ENCODE results near the gene CRTC3.

The CRTC3 gene

GRCh38 chr15:90565866-90566265, 36.1 kb downstream of the CRTC3 start:
- peaks cover 4% of the 10 kb centered on the region for H3K36me3 Mint-ChIP-seq
- DNase-seq (ENCODE audit: low spot score in 2 of 2) (no peak), ATAC-seq (peak; percentile 21)
- peak overlapping the region; percentile 10 for H3K4me3 Mint-ChIP-seq
- H3K27ac Mint-ChIP-seq = peak overlapping the region; percentile 65
- H3K9me3 Mint-ChIP-seq = no peaks in the 10 kb centered on the region
- H3K4me1 Mint-ChIP-seq = peaks cover 68% of the 10 kb centered on the region

GRCh38 chr15:90570643-90571042, 40.9 kb downstream of the CRTC3 start:
- no peaks in the 10 kb centered on the region for H3K9me3 Mint-ChIP-seq
- H3K4me3 Mint-ChIP-seq = no peak overlapping the region
- ATAC-seq (no peak), DNase-seq (ENCODE audit: low spot score in 2 of 2) (no peak)
- H3K27ac Mint-ChIP-seq = no peak overlapping the region
- H3K36me3 Mint-ChIP-seq = no peaks in the 10 kb centered on the region
- peaks cover 52% of the 10 kb centered on the region for H3K4me1 Mint-ChIP-seq

- peaks cover 53% of the 10 kb centered on the region for H3K4me1 Mint-ChIP-seq
- DNase-seq (ENCODE audit: low spot score in 2 of 2) (no peak), ATAC-seq (no peak)
- no peaks in the 10 kb centered on the region for H3K36me3 Mint-ChIP-seq
- H3K4me3 Mint-ChIP-seq = no peak overlapping the region
- H3K9me3 Mint-ChIP-seq = no peaks in the 10 kb centered on the region
- no peak overlapping the region for H3K27ac Mint-ChIP-seq
These were observed 41.4 kb downstream of the CRTC3 start for GRCh38 chr15:90571063-90571541.

GRCh38 chr15:90572893-90573292, 43.2 kb downstream of the CRTC3 start:
- Mint-ChIP-seq H3K9me3 (no peaks in the 10 kb centered on the region), H3K36me3 (peaks cover 6% of the 10 kb centered on the region), H3K27ac (no peak overlapping the region), H3K4me1 (peaks cover 68% of the 10 kb centered on the region), H3K4me3 (peak overlapping the region; percentile 6)
- no peak for DNase-seq (ENCODE audit: low spot score in 2 of 2)
- peak; percentile 76 for ATAC-seq

- H3K27ac Mint-ChIP-seq = peak overlapping the region; percentile 5
- no peaks in the 10 kb centered on the region for H3K9me3 Mint-ChIP-seq
- no peak overlapping the region for H3K4me3 Mint-ChIP-seq
- H3K4me1 Mint-ChIP-seq = peaks cover 47% of the 10 kb centered on the region
- no peak for DNase-seq (ENCODE audit: low spot score in 2 of 2)
- H3K36me3 Mint-ChIP-seq = peaks cover 6% of the 10 kb centered on the region
- ATAC-seq = no peak
These were observed 47.1 kb downstream of the CRTC3 start for GRCh38 chr15:90576711-90577389.

- no peak for DNase-seq (ENCODE audit: low spot score in 2 of 2)
- Mint-ChIP-seq H3K4me3 (no peak overlapping the region), H3K9me3 (no peaks in the 10 kb centered on the region), H3K36me3 (peaks cover 6% of the 10 kb centered on the region), H3K4me1 (peaks cover 43% of the 10 kb centered on the region), H3K27ac (no peak overlapping the region)
- ATAC-seq = no peak
These were observed 49.5 kb downstream of the CRTC3 start for GRCh38 chr15:90579213-90579612.

- Mint-ChIP-seq H3K36me3 (peaks cover 6% of the 10 kb centered on the region), H3K4me1 (peaks cover 45% of the 10 kb centered on the region), H3K9me3 (no peaks in the 10 kb centered on the region), H3K4me3 (no peak overlapping the region), H3K27ac (no peak overlapping the region)
- ATAC-seq (no peak), DNase-seq (ENCODE audit: low spot score in 2 of 2) (no peak)
These were observed 50.4 kb downstream of the CRTC3 start for GRCh38 chr15:90580099-90580498.

- H3K9me3 Mint-ChIP-seq = no peaks in the 10 kb centered on the region
- H3K36me3 Mint-ChIP-seq = peaks cover 6% of the 10 kb centered on the region
- ATAC-seq (no peak), DNase-seq (ENCODE audit: low spot score in 2 of 2) (no peak)
- H3K4me3 Mint-ChIP-seq = no peak overlapping the region
- H3K4me1 Mint-ChIP-seq = peaks cover 44% of the 10 kb centered on the region
- no peak overlapping the region for H3K27ac Mint-ChIP-seq
These were observed 50.8 kb downstream of the CRTC3 start for GRCh38 chr15:90580541-90580940.

GRCh38 chr15:90580946-90581345, 51.2 kb downstream of the CRTC3 start:
- Mint-ChIP-seq H3K4me1 (peaks cover 40% of the 10 kb centered on the region), H3K27ac (peak overlapping the region; percentile 32), H3K4me3 (no peak overlapping the region), H3K9me3 (no peaks in the 10 kb centered on the region), H3K36me3 (peaks cover 6% of the 10 kb centered on the region)
- no peak for ATAC-seq
- DNase-seq (ENCODE audit: low spot score in 2 of 2) = no peak

- DNase-seq (ENCODE audit: low spot score in 2 of 2) = no peak
- Mint-ChIP-seq H3K36me3 (peaks cover 6% of the 10 kb centered on the region), H3K4me3 (no peak overlapping the region), H3K4me1 (peaks cover 31% of the 10 kb centered on the region), H3K27ac (peak overlapping the region; percentile 32), H3K9me3 (no peaks in the 10 kb centered on the region)
- no peak for ATAC-seq
These were observed 52.1 kb downstream of the CRTC3 start for GRCh38 chr15:90581771-90582352.

- H3K9me3 Mint-ChIP-seq = no peaks in the 10 kb centered on the region
- no peak for ATAC-seq
- DNase-seq (ENCODE audit: low spot score in 2 of 2) = no peak
- H3K4me3 Mint-ChIP-seq = no peak overlapping the region
- H3K4me1 Mint-ChIP-seq = peaks cover 24% of the 10 kb centered on the region
- peaks cover 2% of the 10 kb centered on the region for H3K36me3 Mint-ChIP-seq
- H3K27ac Mint-ChIP-seq = peak overlapping the region; percentile 57
These were observed 52.8 kb downstream of the CRTC3 start for GRCh38 chr15:90582553-90582952.

GRCh38 chr15:90583471-90584252, 53.9 kb downstream of the CRTC3 start:
- Mint-ChIP-seq H3K4me3 (no peak overlapping the region), H3K4me1 (peaks cover 28% of the 10 kb centered on the region)

GRCh38 chr15:90584841-90585240, 55.1 kb downstream of the CRTC3 start:
- DNase-seq (ENCODE audit: low spot score in 2 of 2) (no peak), ATAC-seq (no peak)
- no peaks in the 10 kb centered on the region for H3K9me3 Mint-ChIP-seq
- H3K36me3 Mint-ChIP-seq = no peaks in the 10 kb centered on the region
- no peak overlapping the region for H3K4me3 Mint-ChIP-seq
- H3K4me1 Mint-ChIP-seq = peaks cover 30% of the 10 kb centered on the region
- H3K27ac Mint-ChIP-seq = no peak overlapping the region

More at GRCh38 chr15:90583471-90584252, 53.9 kb downstream of the CRTC3 start:
- ATAC-seq (no peak), DNase-seq (ENCODE audit: low spot score in 2 of 2) (no peak)
- Mint-ChIP-seq H3K27ac (peak overlapping the region; percentile 57), H3K36me3 (no peaks in the 10 kb centered on the region), H3K9me3 (no peaks in the 10 kb centered on the region)

- DNase-seq (ENCODE audit: low spot score in 2 of 2) = no peak
- Mint-ChIP-seq H3K9me3 (no peaks in the 10 kb centered on the region), H3K27ac (no peak overlapping the region), H3K4me1 (peaks cover 30% of the 10 kb centered on the region), H3K4me3 (no peak overlapping the region), H3K36me3 (no peaks in the 10 kb centered on the region)
- ATAC-seq = no peak
These were observed 56.1 kb downstream of the CRTC3 start for GRCh38 chr15:90585863-90586262.

- no peaks in the 10 kb centered on the region for H3K9me3 Mint-ChIP-seq
- H3K4me3 Mint-ChIP-seq = no peak overlapping the region
- H3K27ac Mint-ChIP-seq = no peak overlapping the region
- no peak for DNase-seq (ENCODE audit: low spot score in 2 of 2)
- no peaks in the 10 kb centered on the region for H3K36me3 Mint-ChIP-seq
- no peak for ATAC-seq
- H3K4me1 Mint-ChIP-seq = peaks cover 24% of the 10 kb centered on the region
These were observed 57.2 kb downstream of the CRTC3 start for GRCh38 chr15:90586948-90587347.
